OCI-LY1 (cell line): ENCODE results near the gene SERPINB7.

Experiments used
- H2AFZ ChIP-seq: fragments of 200-600 bp; sonication (generic), shearing (Covaris generic); 2 replicates; pipeline ENCODE4 v1.6.0; 2014; ENCODE audit warnings: antibody characterized with exemption, mild to moderate bottlenecking, low read length
- H3F3A ChIP-seq: fragments of 200-600 bp; sonication (generic), shearing (Covaris generic); 2 replicates; pipeline ENCODE4 v1.6.0; 2014; ENCODE audit warnings: mild to moderate bottlenecking, antibody characterized with exemption, low read length, moderate library complexity; ENCODE audit not compliant: insufficient read depth
- H3K27ac ChIP-seq: fragments of 200-600 bp; sonication (generic); 2 replicates; pipeline ENCODE4 v1.5.1; 2014; ENCODE audit warnings: low read length, mixed run types, mild to moderate bottlenecking, low read depth; ENCODE audit not compliant: poor library complexity, severe bottlenecking
- H3K27me3 ChIP-seq: fragments of 200-600 bp; sonication (generic); 2 replicates; pipeline ENCODE4 v1.6.0; 2014; ENCODE audit warnings: antibody characterized with exemption, mild to moderate bottlenecking, low read length, moderate library complexity; ENCODE audit not compliant: insufficient read depth
- H3K36me3 ChIP-seq: fragments of 200-600 bp; sonication (generic); 2 replicates; pipeline ENCODE4 v1.6.1; 2014; ENCODE audit warnings: mild to moderate bottlenecking, antibody characterized with exemption, low read length, moderate library complexity, mixed read lengths; ENCODE audit not compliant: insufficient read depth
- H3K4me1 ChIP-seq: fragments of 200-600 bp; sonication (generic); 2 replicates; pipeline ENCODE4 v1.5.1; 2014; ENCODE audit warnings: mild to moderate bottlenecking, low read length, moderate library complexity; ENCODE audit not compliant: insufficient read depth, severe bottlenecking
- H3K4me2 ChIP-seq: fragments of 200-600 bp; sonication (generic), shearing (Covaris generic); 2 replicates; pipeline ENCODE4 v1.6.1; 2014; ENCODE audit warnings: low read length
- H3K4me3 ChIP-seq: fragments of 200-600 bp; sonication (generic); 2 replicates; pipeline ENCODE4 v1.5.1; 2014; ENCODE audit warnings: low read length, low read depth, mild to moderate bottlenecking, mixed read lengths; ENCODE audit not compliant: poor library complexity, severe bottlenecking
- H3K79me2 ChIP-seq: fragments of 200-600 bp; shearing (Covaris generic); 2 replicates; pipeline ENCODE4 v1.6.1; 2016; ENCODE audit warnings: mixed run types, low read length, mixed read lengths; ENCODE audit not compliant: insufficient read depth
- H3K9ac ChIP-seq: fragments of 200-600 bp; sonication (generic), shearing (Covaris generic); 2 replicates; pipeline ENCODE4 v1.6.1; 2014; ENCODE audit warnings: mild to moderate bottlenecking, low read length, mixed read lengths
- H3K9me2 ChIP-seq: fragments of 200-600 bp; sonication (generic), shearing (Covaris generic); 2 replicates; pipeline ENCODE4 v1.6.1; 2014; ENCODE audit warnings: low read depth, mild to moderate bottlenecking, low read length, mixed read lengths
- H3K9me3 ChIP-seq: fragments of 200-600 bp; shearing (Covaris generic); 2 replicates; pipeline ENCODE4 v1.6.1; 2014; ENCODE audit warnings: low read length, mixed read lengths
- H4K20me1 ChIP-seq: fragments of 200-600 bp; sonication (generic), shearing (Covaris generic); 2 replicates; pipeline ENCODE4 v1.6.0; 2016; ENCODE audit warnings: mild to moderate bottlenecking, low read length; ENCODE audit not compliant: insufficient read depth
- CTCF ChIP-seq: fragments of 200-600 bp; sonication (generic), shearing (Covaris generic); IDR thresholded peaks from 2 replicates; pipeline ENCODE4 v1.5.1; 2017; ENCODE audit warnings: mild to moderate bottlenecking, antibody characterized with exemption, low read length, moderate library complexity, mixed read lengths
- EZH2 ChIP-seq: fragments of 200-600 bp; sonication (generic), shearing (Covaris generic); IDR thresholded peaks from 2 replicates; pipeline ENCODE4 v1.8.0; 2017; ENCODE audit warnings: borderline replicate concordance, mixed run types, mild to moderate bottlenecking, antibody characterized with exemption, low read length, moderate library complexity, mixed read lengths

SERPINB7 gene

GRCh38 chr18:63773551-63773950, 1.7 kb upstream of the SERPINB7 start:
- Histone ChIP-seq H3K9ac (no peak overlapping the region), H3K4me2 (no peak overlapping the region), H3K36me3 (no peaks in the 10 kb centered on the region), H3K27me3 (no peaks in the 10 kb centered on the region), H3K79me2 (no peaks in the 10 kb centered on the region), H3K4me1 (no peaks in the 10 kb centered on the region), H3K9me2 (no peaks in the 10 kb centered on the region), H3F3A (no peaks in the 10 kb centered on the region), H3K4me3 (no peak overlapping the region), H3K9me3 (no peaks in the 10 kb centered on the region), H2AFZ (no peak overlapping the region), H3K27ac (no peak overlapping the region), H4K20me1 (no peaks in the 10 kb centered on the region)
- no peak for TF ChIP-seq EZH2
- TF ChIP-seq CTCF = no peak

GRCh38 chr18:63774511-63774910, 707 bp upstream of the SERPINB7 start:
- Histone ChIP-seq H2AFZ (no peak overlapping the region), H3F3A (no peaks in the 10 kb centered on the region), H3K4me2 (no peak overlapping the region), H3K4me3 (no peak overlapping the region), H3K27me3 (no peaks in the 10 kb centered on the region), H3K27ac (no peak overlapping the region), H3K79me2 (no peaks in the 10 kb centered on the region), H3K36me3 (no peaks in the 10 kb centered on the region), H3K9me2 (no peaks in the 10 kb centered on the region), H3K9me3 (no peaks in the 10 kb centered on the region), H4K20me1 (no peaks in the 10 kb centered on the region), H3K9ac (no peak overlapping the region), H3K4me1 (no peaks in the 10 kb centered on the region)
- no peak for TF ChIP-seq CTCF
- no peak for TF ChIP-seq EZH2

GRCh38 chr18:63779386-63779785, 4.2 kb downstream of the SERPINB7 start:
- H3K9ac ChIP-seq = no peak overlapping the region
- H3K79me2 ChIP-seq = no peaks in the 10 kb centered on the region
- no peaks in the 10 kb centered on the region for H3K27me3 ChIP-seq

More at GRCh38 chr18:63779386-63779785, 4.2 kb downstream of the SERPINB7 start:
- H3K36me3 ChIP-seq = no peaks in the 10 kb centered on the region
- H2AFZ ChIP-seq = no peak overlapping the region
- no peaks in the 10 kb centered on the region for H3F3A ChIP-seq
- no peaks in the 10 kb centered on the region for H3K9me3 ChIP-seq
- no peak overlapping the region for H3K4me2 ChIP-seq
- no peaks in the 10 kb centered on the region for H3K4me1 ChIP-seq
- H4K20me1 ChIP-seq = no peaks in the 10 kb centered on the region
- TF ChIP-seq EZH2 (no peak), CTCF (no peak)
- H3K4me3 ChIP-seq = no peak overlapping the region
- H3K9me2 ChIP-seq = no peaks in the 10 kb centered on the region
- no peak overlapping the region for H3K27ac ChIP-seq
